Activated B cell treated with CpG ODN at 0.5 μM for 24 hours (primary cell): ENCODE results near the gene TIMP3. TPM values are rescaled to one million over a fixed set of nuclear protein-coding genes. Genes with fewer than 3 reads are reported as not detected.

Experiments
- ATAC-seq: fragments of 200-7000 bp; cut with Tn5 transposase; one replicate; pipeline ENCODE4 v1.10.0; 2021; ENCODE audit warnings: low read depth, mild to moderate bottlenecking, moderate library complexity
- CTCF ChIA-PET: fragments of 350-600 bp; sonication (Branson Sonifier 250); formaldehyde crosslinking; loops from one replicate; lab custom pipeline; 2021; ENCODE audit warnings: antibody characterized with exemption; lab: Charles Lee
- POLR2A ChIA-PET: fragments of 350-600 bp; sonication (Branson Sonifier 250); formaldehyde crosslinking; loops from one replicate; lab custom pipeline; 2021; ENCODE audit warnings: antibody characterized with exemption; lab: Charles Lee
- DNase-seq: peaks from one replicate; pipeline ENCODE4 v3.0.0; 2022
- H3K27ac Mint-ChIP-seq: one replicate; pipeline ENCODE4 v1.8.0; 2020; ENCODE audit warnings: mixed read lengths
- H3K27me3 Mint-ChIP-seq: one replicate; pipeline ENCODE4 v1.8.0; 2021; ENCODE audit warnings: mixed read lengths
- H3K36me3 Mint-ChIP-seq: one replicate; pipeline ENCODE4 v1.8.0; 2021; ENCODE audit warnings: low read depth, mixed read lengths
- H3K4me1 Mint-ChIP-seq: one replicate; pipeline ENCODE4 v1.8.0; 2021; ENCODE audit warnings: mixed read lengths
- H3K4me3 Mint-ChIP-seq: one replicate; pipeline ENCODE4 v1.8.0; 2020; ENCODE audit warnings: mild to moderate bottlenecking, mixed read lengths
- H3K9me3 Mint-ChIP-seq: one replicate; pipeline ENCODE4 v1.8.0; 2020; ENCODE audit warnings: mixed read lengths
- CTCF ChIP-seq: fragments of 200-600 bp; IDR thresholded peaks from one replicate; pipeline ENCODE4 v1.8.0; 2022; ENCODE audit warnings: antibody characterized with exemption, mild to moderate bottlenecking
- intact Hi-C: fragments of 100-400 bp; cut with micrococcal nuclease; formaldehyde crosslinking; loops from one replicate; pipeline ENCODE4 v1.15.1; 2024
- total RNA-seq: library from RNA; stranded (reverse); gene quantifications from 2 replicates; pipeline ENCODE4 v1.2.3, GENCODE V29; 2022

The TIMP3 gene
- total RNA-seq, 1 donor from 2014 or later = not detected

- no peaks in the 10 kb centered on the region for H3K36me3 Mint-ChIP-seq
- H3K9me3 Mint-ChIP-seq = no peaks in the 10 kb centered on the region
- H3K27ac Mint-ChIP-seq = no peak overlapping the region
- POLR2A ChIA-PET = no interaction called here
- H3K27me3 Mint-ChIP-seq = peaks cover 54% of the 10 kb centered on the region
- intact Hi-C loops = no loop called here
- H3K4me1 Mint-ChIP-seq = peaks cover 8% of the 10 kb centered on the region
- ATAC-seq = no peak
- no peak overlapping the region for H3K4me3 Mint-ChIP-seq
- no peak for TF ChIP-seq CTCF
- DNase-seq = no peak
- CTCF ChIA-PET = no interaction called here
Observed at GRCh38 chr22:32800158-32800882, 1.2 kb upstream of the TIMP3 start.

DNA sequence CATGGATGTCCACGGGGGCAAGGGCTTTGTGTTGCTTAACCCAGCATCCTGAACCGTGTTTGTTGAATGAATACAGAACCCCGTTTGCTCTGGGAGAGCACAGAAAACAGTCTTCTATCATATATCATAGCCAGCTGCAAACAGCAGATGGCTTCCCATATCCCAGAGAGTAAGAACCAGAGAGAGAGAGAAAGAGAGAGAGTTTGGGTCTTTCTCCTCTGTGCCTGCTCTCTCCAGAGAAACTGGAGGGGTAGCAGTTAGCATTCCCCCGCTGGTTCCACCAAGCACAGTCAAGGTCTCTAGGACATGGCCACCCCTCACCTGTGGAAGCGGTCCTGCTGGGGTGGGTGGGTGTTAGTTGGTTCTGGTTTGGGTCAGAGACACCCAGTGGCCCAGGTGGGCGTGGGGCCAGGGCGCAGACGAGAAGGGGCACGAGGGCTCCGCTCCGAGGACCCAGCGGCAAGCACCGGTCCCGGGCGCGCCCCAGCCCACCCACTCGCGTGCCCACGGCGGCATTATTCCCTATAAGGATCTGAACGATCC lies 440 bp upstream of the TIMP3 start:
- no peak for DNase-seq
- ChIA-PET CTCF (no interaction called here), POLR2A (no interaction called here)
- no peaks in the 10 kb centered on the region for H3K36me3 Mint-ChIP-seq
- H3K4me3 Mint-ChIP-seq = no peak overlapping the region
- TF ChIP-seq CTCF = no peak
- peaks cover 8% of the 10 kb centered on the region for H3K4me1 Mint-ChIP-seq
- intact Hi-C loops = no loop called here
- no peak for ATAC-seq
- H3K9me3 Mint-ChIP-seq = no peaks in the 10 kb centered on the region
- H3K27me3 Mint-ChIP-seq = peaks cover 55% of the 10 kb centered on the region
- no peak overlapping the region for H3K27ac Mint-ChIP-seq

DNA sequence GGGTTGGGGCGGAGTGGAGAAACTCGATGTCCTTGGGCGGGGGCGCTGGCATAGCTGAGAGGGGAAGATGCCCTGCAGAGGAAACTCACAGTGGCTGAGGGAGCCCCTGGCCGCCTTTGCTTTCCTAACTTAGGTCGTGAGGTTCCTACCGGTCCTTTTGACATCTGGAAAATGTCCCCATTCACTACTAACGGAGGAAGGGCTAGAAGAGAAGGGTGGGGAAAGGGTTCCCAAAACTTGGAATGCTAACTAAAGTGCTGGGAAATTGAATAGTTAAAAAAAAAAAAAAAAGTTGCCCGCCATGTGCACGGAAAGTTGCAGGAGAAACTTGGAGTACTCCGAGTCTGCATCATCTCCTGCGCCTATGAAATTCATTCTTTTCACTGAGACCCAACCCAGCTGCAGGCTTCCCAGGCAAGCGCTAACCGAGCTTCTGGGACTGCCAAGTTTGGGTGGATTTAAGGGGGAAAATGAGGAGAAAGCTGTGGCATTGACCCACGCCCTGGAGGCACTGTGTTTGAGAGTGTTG lies 796 bp downstream of the TIMP3 start:
- Mint-ChIP-seq H3K27me3 (peaks cover 55% of the 10 kb centered on the region), H3K4me3 (no peak overlapping the region), H3K27ac (no peak overlapping the region), H3K4me1 (peaks cover 8% of the 10 kb centered on the region), H3K36me3 (no peaks in the 10 kb centered on the region), H3K9me3 (no peaks in the 10 kb centered on the region)
- ATAC-seq (no peak), DNase-seq (no peak)
- ChIA-PET POLR2A (no interaction called here), CTCF (no interaction called here)
- intact Hi-C loops = no loop called here
- no peak for TF ChIP-seq CTCF

GRCh38 chr22:32803020-32803737 lies 1.7 kb downstream of the TIMP3 start:
- intact Hi-C loops = no loop called here
- no peak for ATAC-seq
- Mint-ChIP-seq H3K27me3 (peaks cover 52% of the 10 kb centered on the region), H3K36me3 (no peaks in the 10 kb centered on the region), H3K4me1 (peaks cover 8% of the 10 kb centered on the region), H3K9me3 (no peaks in the 10 kb centered on the region), H3K4me3 (no peak overlapping the region), H3K27ac (no peak overlapping the region)
- ChIA-PET POLR2A (no interaction called here), CTCF (no interaction called here)
- no peak for DNase-seq
- no peak for TF ChIP-seq CTCF
